ENCODE results near the gene DCHS1. TPM values are rescaled to one million over a fixed set of nuclear protein-coding genes. Genes with fewer than 3 reads are reported as not detected.
A peak's percentile ranks its signal among the peaks of the same experiment; 100 is the strongest.

Gene DCHS1
- total RNA-seq, 4 donors from 2014 or later, result 3.9 to 9.0 (median 6.4) TPM

DNA sequence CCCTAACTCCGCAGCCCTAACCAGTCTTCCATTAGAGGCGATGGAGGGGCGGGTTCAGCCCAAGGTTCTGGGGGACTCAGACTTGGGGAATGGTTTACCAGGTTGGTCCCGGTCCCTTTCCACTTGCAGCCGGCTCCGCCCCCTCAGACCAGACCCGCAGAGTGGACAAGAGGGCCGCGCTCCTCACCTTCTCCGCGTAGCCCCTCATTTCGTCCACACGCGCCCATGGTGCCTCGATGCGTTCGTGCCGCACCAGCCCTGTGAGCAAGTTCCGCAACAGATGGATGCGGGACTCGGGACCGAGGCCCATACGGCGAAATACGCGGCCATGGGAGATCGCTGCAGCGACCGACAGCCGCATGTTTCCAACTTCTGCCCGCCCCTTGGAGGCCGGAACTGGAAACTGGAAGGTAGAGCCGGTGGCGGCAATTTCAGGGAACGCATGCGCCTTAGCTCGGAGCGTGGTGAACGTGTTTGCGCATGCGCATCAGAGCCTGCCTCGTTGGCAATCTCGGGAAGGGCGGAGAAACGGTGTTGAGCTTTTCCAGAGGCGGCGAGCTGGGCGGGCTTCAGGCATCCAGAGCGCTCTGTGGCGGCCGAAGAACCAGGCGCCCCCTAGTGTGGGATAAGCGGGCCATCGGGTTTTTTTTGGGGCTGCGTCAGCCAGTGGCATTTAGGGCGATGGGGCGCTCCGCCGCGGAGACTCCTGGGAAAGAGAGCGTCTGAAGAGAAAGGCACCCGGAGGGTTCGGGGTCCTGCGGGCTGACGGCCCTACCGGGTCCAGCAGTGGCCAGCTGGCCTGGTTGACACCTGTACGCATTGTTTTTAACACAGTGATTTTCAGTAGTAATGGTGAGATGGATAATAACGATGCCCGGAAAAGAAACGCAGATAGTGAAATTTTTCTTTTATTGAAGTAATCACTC, 27.6 kb upstream of the DCHS1 start, which contains the start of gene MRPL17:
MRPL17 (minus strand) TSS at position 405 of the 926 bp plus-strand sequence; CDS start at position 361, 44 bp downstream.
- H3K27me3 ChIP-seq, result no peaks in the 10 kb centered on the region
- under 1% methylated on average over 47 of the region's 70 CpGs for WGBS
- no peak for TF ChIP-seq EP300 (IDR thresholded peaks at IDR 0.05)
- peak; percentile 75 to 91 for TF ChIP-seq CTCF (IDR thresholded peaks at IDR 0.05)
- TF ChIP-seq POLR2AphosphoS5 (IDR thresholded peaks at IDR 0.05), result peak in 2 of 3 donors; percentile 45 to 74
- TF ChIP-seq POLR2A (IDR thresholded peaks at IDR 0.05), result peak in 1 of 2 donors; percentile 44
- peaks cover 21% of the 10 kb centered on the region for H3K4me1 ChIP-seq
- no peaks in the 10 kb centered on the region for H3K9me3 ChIP-seq
- H3K4me3 ChIP-seq, result peak within 1 kb of the TSS; percentile 79
- peaks cover 16% of the 10 kb centered on the region for H3K36me3 ChIP-seq
- peak within 1 kb of the TSS; percentile 86 for H3K27ac ChIP-seq
- DNase-seq (ENCODE audit: low spot score in 2 of 2), result peak; percentile 99 to 100

DNA sequence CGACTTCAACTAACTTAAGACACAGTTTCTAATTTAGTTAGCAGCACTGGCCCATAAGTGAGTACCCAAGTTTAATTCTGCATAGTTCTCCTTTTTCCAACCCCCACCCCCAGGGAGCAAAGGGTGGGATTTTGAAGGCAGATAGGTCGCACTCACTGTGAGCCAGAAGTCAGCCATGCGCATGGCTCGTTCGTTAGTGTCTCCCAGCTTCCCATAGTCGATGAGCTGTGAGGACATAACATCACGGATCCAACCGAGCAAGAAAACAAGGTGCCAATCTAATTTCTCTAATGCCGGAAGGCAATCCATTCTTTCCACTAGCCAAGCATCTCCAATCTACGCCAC, 27.0 kb upstream of the DCHS1 start:
- peaks cover 21% of the 10 kb centered on the region for H3K4me1 ChIP-seq
- no peaks in the 10 kb centered on the region for H3K9me3 ChIP-seq
- H3K36me3 ChIP-seq, result peaks cover 16% of the 10 kb centered on the region
- no peaks in the 10 kb centered on the region for H3K27me3 ChIP-seq
- no peak for TF ChIP-seq CTCF (IDR thresholded peaks at IDR 0.05)
- TF ChIP-seq EP300 (IDR thresholded peaks at IDR 0.05), result no peak
- no peak for TF ChIP-seq POLR2A (IDR thresholded peaks at IDR 0.05)
- no peak for TF ChIP-seq POLR2AphosphoS5 (IDR thresholded peaks at IDR 0.05)
- DNase-seq (ENCODE audit: low spot score in 2 of 2), result no peak
- H3K27ac ChIP-seq, result peak overlapping the region; percentile 67
- 1% methylated on average over 9 of the region's 10 CpGs for WGBS
- H3K4me3 ChIP-seq, result peak overlapping the region; percentile 79

DNA sequence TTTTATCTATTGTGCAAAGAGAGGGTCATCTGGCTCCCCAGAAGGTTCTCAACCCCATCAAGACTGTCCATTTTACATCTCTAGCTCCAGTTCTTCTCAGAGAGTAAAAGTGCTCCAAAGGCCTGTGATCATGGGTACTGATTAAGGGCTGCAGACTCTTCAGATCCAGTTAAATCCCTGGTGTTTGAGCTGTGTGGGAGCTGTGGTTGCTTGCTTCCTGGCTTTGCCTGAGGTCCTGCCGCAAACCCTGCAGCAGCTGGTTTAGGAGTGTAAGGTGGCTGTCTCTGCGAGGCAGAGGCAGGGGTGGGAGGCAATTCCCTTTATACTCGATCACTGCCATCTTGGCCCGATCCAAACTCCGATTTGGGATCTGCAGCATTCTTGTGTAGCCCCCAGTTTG, 26.3 kb upstream of the DCHS1 start:
- no peak for TF ChIP-seq POLR2A (IDR thresholded peaks at IDR 0.05)
- no peak for TF ChIP-seq CTCF (IDR thresholded peaks at IDR 0.05)
- TF ChIP-seq POLR2AphosphoS5 (IDR thresholded peaks at IDR 0.05), result no peak
- TF ChIP-seq EP300 (IDR thresholded peaks at IDR 0.05), result no peak
- H3K27ac ChIP-seq, result no peak overlapping the region
- no peak for DNase-seq (ENCODE audit: low spot score in 2 of 2)

DNA sequence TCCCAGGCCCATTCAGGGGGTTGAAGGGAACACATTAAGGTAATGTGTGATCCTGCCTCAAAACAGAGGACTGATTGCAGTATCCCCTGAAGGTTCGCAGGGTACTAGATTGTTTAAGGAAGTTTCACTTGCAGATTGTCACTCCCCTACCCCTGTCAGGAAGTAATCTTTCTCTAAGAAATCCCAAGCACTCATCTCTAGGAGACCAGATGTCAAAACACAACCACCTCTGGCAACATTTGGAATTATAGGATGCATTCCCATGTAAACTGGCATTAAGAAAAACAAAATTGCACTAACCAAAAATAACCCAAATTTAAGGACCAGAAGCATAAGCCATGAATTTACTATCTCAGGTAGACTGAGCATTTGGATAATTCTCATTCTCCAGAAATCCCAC, 25.9 kb upstream of the DCHS1 start:
- TF ChIP-seq EP300 (IDR thresholded peaks at IDR 0.05), result no peak
- no peak for TF ChIP-seq POLR2AphosphoS5 (IDR thresholded peaks at IDR 0.05)
- no peak for TF ChIP-seq POLR2A (IDR thresholded peaks at IDR 0.05)
- TF ChIP-seq CTCF (IDR thresholded peaks at IDR 0.05), result no peak
- Histone ChIP-seq H3K27me3 (no peaks in the 10 kb centered on the region), H3K4me1 (peaks cover 21% of the 10 kb centered on the region), H3K4me3 (no peak overlapping the region), H3K27ac (no peak overlapping the region), H3K36me3 (peaks cover 16% of the 10 kb centered on the region), H3K9me3 (no peaks in the 10 kb centered on the region)
- 46% methylated on average over 1 of the region's 1 CpG for WGBS
- DNase-seq (ENCODE audit: low spot score in 2 of 2), result no peak

More for the DNA sequence above, 26.3 kb upstream of the DCHS1 start:
- H3K36me3 ChIP-seq, result peaks cover 16% of the 10 kb centered on the region
- peaks cover 21% of the 10 kb centered on the region for H3K4me1 ChIP-seq
- peak overlapping the region; percentile 79 for H3K4me3 ChIP-seq
- WGBS, result 3% methylated on average over 5 of the region's 5 CpGs
- no peaks in the 10 kb centered on the region for H3K9me3 ChIP-seq
- H3K27me3 ChIP-seq, result no peaks in the 10 kb centered on the region

GRCh38 chr11:6677018-6677417, 21.4 kb upstream of the DCHS1 start:
- Histone ChIP-seq H3K9me3 (no peaks in the 10 kb centered on the region), H3K36me3 (peaks cover 16% of the 10 kb centered on the region), H3K27me3 (no peaks in the 10 kb centered on the region), H3K4me3 (no peak overlapping the region), H3K4me1 (peaks cover 11% of the 10 kb centered on the region), H3K27ac (no peak overlapping the region)
- DNase-seq (ENCODE audit: low spot score in 2 of 2), result no peak
- TF ChIP-seq POLR2AphosphoS5 (IDR thresholded peaks at IDR 0.05), result no peak
- TF ChIP-seq POLR2A (IDR thresholded peaks at IDR 0.05), result no peak
- no peak for TF ChIP-seq CTCF (IDR thresholded peaks at IDR 0.05)
- no peak for TF ChIP-seq EP300 (IDR thresholded peaks at IDR 0.05)
- 78% methylated on average over 3 of the region's 3 CpGs for whole genome bisulfite sequencing
